ENCODE measurements around the gene REEP2. TPM values are rescaled to one million over a fixed set of nuclear protein-coding genes. Genes with fewer than 3 reads are reported as not detected.

REEP2 gene
- 6.8 and 10.2 TPM in 2 replicates for total RNA-seq

GRCh38 chr5:138438724-138439476, at the start of gene REEP2:
Gene REEP2 (plus strand): TSS chr5:138439057. CDS start chr5:138439209, 152 bp downstream.

GRCh38 chr5:138465261-138466124, 26.6 kb downstream of the REEP2 start, which contains the start of gene EGR1:
Gene EGR1 (plus strand): TSS chr5:138465479. CDS start chr5:138465762, 283 bp downstream.

Other genes with a start within 250 kb of the REEP2 start
- gene CDC23, start 225.7 kb upstream of the REEP2 start, total RNA-seq, result 18.9 and 21.1 TPM in 2 replicates
- gene GFRA3, start 164.4 kb upstream of the REEP2 start, total RNA-seq, result not detected in 2 replicates
- 3.0 and 4.9 TPM in 2 replicates for gene CDC25C, start 107.3 kb upstream of the REEP2 start, total RNA-seq
- gene FAM53C, start 100.8 kb upstream of the REEP2 start, total RNA-seq, result 21.4 and 26.5 TPM in 2 replicates
- gene KDM3B, start 86.4 kb upstream of the REEP2 start, total RNA-seq, result 39.6 and 45.8 TPM in 2 replicates
- 1.3 and 16.2 TPM in 2 replicates for gene EGR1, start 26.4 kb downstream of the REEP2 start, total RNA-seq
- 99.9 and 119 TPM in 2 replicates for gene ETF1, start 104.2 kb downstream of the REEP2 start, total RNA-seq
- 206 and 240 TPM in 2 replicates for gene HSPA9, start 136.3 kb downstream of the REEP2 start, total RNA-seq

Data from aortic smooth muscle cell (primary cell).